Caco-2 (cell line): ENCODE results near the gene FAM111A. TPM values are rescaled to one million over a fixed set of nuclear protein-coding genes. Genes with fewer than 3 reads are reported as not detected.
"Not testable (repeated sequence)": the region's sequence is repeated elsewhere in the genome, so short reads cannot be mapped to it uniquely, and the experiment has no call there.

Experiments used
- BruUV-seq: library from RNA; stranded (reverse); fragments of 400-500 nt; replicated peaks from 2 replicates; lab custom pipeline; 2021; lab: Mats Ljungman, UMichigan
- CTCF ChIA-PET: fragments of 300-600 bp; sonication (Branson Sonifier 250); formaldehyde crosslinking; loops from one replicate; lab custom pipeline; 2022; ENCODE audit warnings: antibody characterized with exemption; lab: Charles Lee
- POLR2A ChIA-PET: fragments of 300-600 bp; sonication (Branson Sonifier 250); formaldehyde crosslinking; loops from one replicate; lab custom pipeline; 2022; ENCODE audit warnings: antibody characterized with exemption; lab: Charles Lee
- DNase-seq, 2 experiments: peaks; one replicate each; pipeline versions ENCODE4 v3.0.0 to v3.0.0-alpha.2; 2020 to 2022
- H3K27me3 ChIP-seq: replicated peaks from 2 replicates; pipeline ENCODE4 v1.6.0; 2011; ENCODE audit warnings: low read length; ENCODE audit not compliant: control insufficient read depth, insufficient read depth
- H3K36me3 ChIP-seq: 2 replicates; pipeline ENCODE4 v1.5.1; 2011; ENCODE audit warnings: low read length; ENCODE audit not compliant: control insufficient read depth, insufficient read depth
- H3K4me1 ChIP-seq: fragments of 250-450 bp; sonication (Bioruptor Pico); 2 replicates; pipeline ENCODE4 v1.5.1; 2020; ENCODE audit warnings: mild to moderate bottlenecking
- H3K4me3 ChIP-seq: 2 replicates; pipeline ENCODE4 v1.5.1; 2011; ENCODE audit warnings: low read depth, mild to moderate bottlenecking, control low read depth, low read length
- H3K9me3 ChIP-seq: fragments of 250-450 bp; sonication (Bioruptor Pico); 2 replicates; pipeline ENCODE4 v1.5.1; 2020; ENCODE audit warnings: mild to moderate bottlenecking, moderate library complexity
- H3K27ac Mint-ChIP-seq: one replicate; pipeline ENCODE4 v1.8.0; 2022; ENCODE audit warnings: mixed read lengths; ENCODE audit not compliant: unreplicated experiment
- H3K27me3 Mint-ChIP-seq: one replicate; pipeline ENCODE4 v1.8.0; 2022; ENCODE audit warnings: mixed read lengths; ENCODE audit not compliant: insufficient read depth, unreplicated experiment
- H3K36me3 Mint-ChIP-seq: one replicate; pipeline ENCODE4 v1.8.0; 2022; ENCODE audit warnings: mild to moderate bottlenecking, mixed read lengths; ENCODE audit not compliant: insufficient read depth, unreplicated experiment
- H3K4me1 Mint-ChIP-seq: one replicate; pipeline ENCODE4 v1.8.0; 2022; ENCODE audit warnings: low read depth, mixed read lengths; ENCODE audit not compliant: unreplicated experiment
- H3K4me3 Mint-ChIP-seq: one replicate; pipeline ENCODE4 v1.8.0; 2022; ENCODE audit warnings: mild to moderate bottlenecking, moderate library complexity, mixed read lengths; ENCODE audit not compliant: unreplicated experiment
- H3K9me3 Mint-ChIP-seq: one replicate; pipeline ENCODE4 v1.8.0; 2022; ENCODE audit warnings: mixed read lengths; ENCODE audit not compliant: unreplicated experiment
- CTCF ChIP-seq, 2 experiments: fragments of 200-600 bp in 1 of 2; IDR thresholded peaks; 1 replicate in 1 of 2; 2 replicates in 1 of 2; pipeline versions ENCODE4 v1.5.1 to v1.8.0; 2011 to 2022; ENCODE audit warnings: antibody characterized with exemption in 1 of 2, control low read depth in 1 of 2, inconsistent platforms in 1 of 2, low read depth in 1 of 2, low read length in 1 of 2, mild to moderate bottlenecking in 1 of 2, moderate library complexity in 1 of 2; ENCODE audit not compliant: insufficient read depth in 1 of 2, severe bottlenecking in 1 of 2, unreplicated experiment in 1 of 2
- intact Hi-C: fragments of 100-400 bp; cut with micrococcal nuclease; formaldehyde crosslinking; loops from one replicate; pipeline ENCODE4 v1.10.0; 2022; ENCODE audit not compliant: unreplicated experiment
- total RNA-seq: library from RNA; stranded (reverse); gene quantifications from 2 replicates; pipeline ENCODE4 v1.2.3, GENCODE V29; 2022

Gene FAM111A
- total RNA-seq, 1 experiment from 2014 or later = 78.8 TPM

DNA sequence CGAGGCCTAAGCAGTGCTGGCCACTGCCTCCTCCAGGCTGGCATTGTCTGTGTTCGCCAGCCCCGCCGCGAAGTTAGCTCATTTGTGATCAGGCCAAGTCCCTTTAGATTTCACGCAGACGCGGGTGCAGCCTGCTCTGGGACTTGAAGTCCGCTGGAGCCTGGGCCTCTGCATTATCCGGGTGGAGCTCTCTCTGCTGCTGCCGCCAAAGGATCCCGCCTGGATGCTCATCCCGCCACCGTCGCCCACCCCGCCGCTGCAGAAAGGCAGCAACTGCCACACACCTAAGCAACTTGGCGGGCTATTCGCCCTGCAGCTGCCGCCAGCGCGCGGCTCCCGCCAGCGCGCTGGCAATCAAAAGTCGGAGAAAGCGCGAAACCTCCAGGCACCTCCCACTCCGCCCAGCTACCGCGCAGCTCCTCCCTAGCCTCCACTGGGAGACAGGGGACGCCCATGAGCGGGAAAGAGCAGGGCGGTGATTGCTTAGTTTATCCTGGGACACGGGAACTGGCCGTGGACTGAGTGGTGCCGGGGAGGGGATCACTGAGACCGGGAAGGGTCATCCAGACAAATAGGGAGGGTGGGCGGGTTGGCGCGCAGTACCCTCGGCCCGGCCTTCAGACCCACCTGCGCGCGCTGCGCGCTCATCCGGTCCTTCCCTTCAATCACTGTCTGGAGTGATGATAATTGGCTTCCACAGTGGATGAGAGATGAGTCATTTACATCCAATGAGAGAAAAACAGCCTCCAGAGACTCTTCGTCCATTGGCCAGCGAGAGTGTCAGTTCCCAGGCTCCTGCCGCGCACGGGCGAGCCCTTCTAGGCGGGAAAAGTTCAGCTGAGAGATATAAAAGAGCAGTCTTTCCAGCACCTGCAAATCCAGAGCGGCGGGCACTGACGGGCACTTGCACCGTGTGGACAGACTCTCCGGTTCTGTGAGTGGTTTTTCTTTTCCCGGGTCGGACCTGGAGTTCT is 36.0 kb upstream of the FAM111A start, which contains the start of gene FAM111B:
Gene FAM111B (plus strand): TSS at position 875 of the 974 bp plus-strand sequence. CDS start 2,389 bp downstream, outside the sequence.
- Mint-ChIP-seq H3K27ac (peak within 1 kb of the TSS; percentile 97), H3K27me3 (no peaks in the 10 kb centered on the region), H3K4me1 (peaks cover 52% of the 10 kb centered on the region), H3K9me3 (no peaks in the 10 kb centered on the region), H3K4me3 (peak within 1 kb of the TSS; percentile 99), H3K36me3 (peaks cover 56% of the 10 kb centered on the region)
- Histone ChIP-seq H3K4me3 (peak within 1 kb of the TSS; percentile 46), H3K4me1 (peaks cover 21% of the 10 kb centered on the region), H3K9me3 (no peaks in the 10 kb centered on the region), H3K27me3 (no peaks in the 10 kb centered on the region), H3K36me3 (no peaks in the 10 kb centered on the region; the same call in 1 of the 2 replicates)
- peak in 1 of 2 experiments; percentile 35 for TF ChIP-seq CTCF (IDR thresholded peaks at IDR 0.05; ENCODE audit: insufficient read depth in 1 of 2, low read depth in 1 of 2, low read length in 1 of 2, severe bottlenecking in 1 of 2, unreplicated experiment in 1 of 2)
- CTCF ChIA-PET = interaction anchor here (0.7 to 3.4 kb wide), 14 partner anchors 29 to 1856 kb away, joined by 3 to 28 read pairs (median 4); partner anchors contain the start of gene DTX4
- intact Hi-C loops = loop anchor here (1.0 to 2.0 kb wide), 4 partner anchors 9 to 528 kb away; partner anchors contain the start of genes FAM111A and ZFP91
- peak; percentile 94 to 97 for DNase-seq
- POLR2A ChIA-PET = interaction anchor here (0.7 to 2.3 kb wide), 13 partner anchors 36 to 285 kb away, joined by 3 to 13 read pairs (median 5); partner anchors contain the start of gene FAM111A
- no TSS peak for BruUV-seq

DNA sequence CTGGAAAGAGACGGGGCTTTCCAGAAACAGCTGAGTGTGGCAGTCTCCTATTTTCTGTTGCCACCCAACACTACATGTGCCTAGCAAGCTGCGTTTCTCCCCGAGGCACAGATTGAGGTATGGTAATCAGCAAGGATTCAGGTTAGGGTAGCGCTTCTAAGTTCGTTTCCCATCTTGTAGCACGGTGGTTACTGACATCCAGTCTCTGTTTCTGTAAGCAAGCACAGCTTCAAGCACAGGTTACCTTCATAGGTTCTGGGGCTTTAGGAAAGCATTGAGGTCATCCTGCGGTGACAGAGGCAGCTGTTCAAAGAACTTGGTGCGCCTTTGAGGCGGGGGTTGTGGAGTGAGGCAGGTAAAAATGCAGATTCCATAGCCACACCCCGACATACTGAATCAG is 34.9 kb upstream of the FAM111A start:
- intact Hi-C loops = loop anchor here (1.0 to 2.0 kb wide), 3 partner anchors 35 to 529 kb away; partner anchors contain the start of genes FAM111A and ZFP91
- H3K4me3 ChIP-seq = peak overlapping the region; percentile 46
- H3K27me3 Mint-ChIP-seq, H3K27me3 ChIP-seq, H3K36me3 ChIP-seq, H3K9me3 Mint-ChIP-seq, H3K9me3 ChIP-seq, BruUV-seq: not testable (repeated sequence)
- Mint-ChIP-seq H3K4me3 (peak overlapping the region; percentile 99), H3K4me1 (peaks cover 56% of the 10 kb centered on the region), H3K36me3 (peaks cover 66% of the 10 kb centered on the region), H3K27ac (peak overlapping the region; percentile 97)
- ChIA-PET CTCF (interaction anchor here (2.0 to 3.4 kb wide), 2 partner anchors 51 to 67 kb away, joined by 10 to 28 read pairs; no protein-coding TSS in a partner anchor), POLR2A (interaction anchor here (0.7 to 2.3 kb wide), 4 partner anchors 34 to 67 kb away, joined by 3 to 13 read pairs (median 7); partner anchors contain the start of gene FAM111A)
- peak; percentile 38 to 47 for DNase-seq
- H3K4me1 ChIP-seq = peaks cover 21% of the 10 kb centered on the region

GRCh38 chr11:59112494-59112893 is 30.2 kb upstream of the FAM111A start:
- H3K4me1 Mint-ChIP-seq = peaks cover 48% of the 10 kb centered on the region
- H3K9me3 Mint-ChIP-seq = peaks cover 11% of the 10 kb centered on the region
- Histone ChIP-seq H3K27me3 (no peaks in the 10 kb centered on the region), H3K9me3 (peaks cover 7% of the 10 kb centered on the region), H3K4me1 (peaks cover 21% of the 10 kb centered on the region), H3K36me3 (no peaks in the 10 kb centered on the region; the same call in none of the 2 replicates), H3K4me3 (no peak overlapping the region)
- no peak overlapping the region for H3K27ac Mint-ChIP-seq
- ChIA-PET CTCF (no interaction called here), POLR2A (no interaction called here)
- intact Hi-C loops = no loop called here
- H3K27me3 Mint-ChIP-seq = no peaks in the 10 kb centered on the region
- peaks cover 98% of the 10 kb centered on the region for H3K36me3 Mint-ChIP-seq
- no TSS peak for BruUV-seq
- H3K4me3 Mint-ChIP-seq = no peak overlapping the region
- TF ChIP-seq CTCF (IDR thresholded peaks at IDR 0.05; ENCODE audit: insufficient read depth in 1 of 2, low read depth in 1 of 2, low read length in 1 of 2, severe bottlenecking in 1 of 2, unreplicated experiment in 1 of 2) = no peak
- no peak for DNase-seq
